ENCODE measurements around the gene MACROD2. TPM values are rescaled to one million over a fixed set of nuclear protein-coding genes. Genes with fewer than 3 reads are reported as not detected.

MACROD2 gene
- total RNA-seq, 1 donor from 2014 or later, result 17.1 TPM

GRCh38 chr20:16096756-16097326, 2101.5 kb downstream of the MACROD2 start:
- no peak for DNase-seq (ENCODE audit: low spot score)

- no peak for DNase-seq (ENCODE audit: low spot score)
These were observed 2102.5 kb downstream of the MACROD2 start for GRCh38 chr20:16097788-16098187.

- no peak for DNase-seq (ENCODE audit: low spot score)
These were observed 2103.7 kb downstream of the MACROD2 start for GRCh38 chr20:16098890-16099639.

- DNase-seq (ENCODE audit: low spot score), result no peak
These were observed 2104.8 kb downstream of the MACROD2 start for GRCh38 chr20:16100111-16100510.

GRCh38 chr20:16100767-16101166, 2105.5 kb downstream of the MACROD2 start:
- DNase-seq (ENCODE audit: low spot score), result no peak

Other genes with a start within 250 kb of the MACROD2 start
- gene ESF1, start 210.6 kb upstream of the MACROD2 start, total RNA-seq, result 18.9 TPM
- 51.6 TPM for gene NDUFAF5, start 210.5 kb upstream of the MACROD2 start, total RNA-seq
- 0.52 TPM for gene SEL1L2, start 4.9 kb upstream of the MACROD2 start, total RNA-seq